Measurements from ENCODE around the gene BCCIP. TPM values are rescaled to one million over a fixed set of nuclear protein-coding genes. Genes with fewer than 3 reads are reported as not detected.

Gene BCCIP
- polyA plus RNA-seq, 1 donor (not counting 4 experiments of a cell fraction or from before 2014, with no cell fraction given): 102 TPM

GRCh38 chr10:125795637-125796190, 27.6 kb upstream of the BCCIP start:
- Histone ChIP-seq H4K20me1 (ENCODE audit: control insufficient read depth, extremely low read depth, insufficient read depth, low read length) (no peaks in the 10 kb centered on the region), H3K79me2 (ENCODE audit: control insufficient read depth, insufficient read depth, low read length) (no peaks in the 10 kb centered on the region), H3K9me1 (ENCODE audit: control insufficient read depth, extremely low read depth, insufficient read depth, low read length) (no peaks in the 10 kb centered on the region), H3K27me3 (ENCODE audit: control insufficient read depth, extremely low read depth, insufficient read depth, low read length) (no peaks in the 10 kb centered on the region), H3K9me3 (ENCODE audit: control insufficient read depth, low read depth, low read length) (no peaks in the 10 kb centered on the region), H3K4me3 (ENCODE audit: control insufficient read depth in 2 of 3, extremely low read depth in 1 of 3, insufficient read depth in 2 of 3, low read depth in 1 of 3, low read length in 3 of 3) (no peak overlapping the region), H3K4me1 (ENCODE audit: control insufficient read depth, extremely low read depth, insufficient read depth, low read length) (no peaks in the 10 kb centered on the region), H3K9ac (ENCODE audit: control insufficient read depth, extremely low read depth, insufficient read depth, low read length) (no peak overlapping the region), H2AFZ (ENCODE audit: control insufficient read depth, low read length) (no peak overlapping the region), H3K36me3 (ENCODE audit: control insufficient read depth in 2 of 2, extremely low read depth in 1 of 2, insufficient read depth in 2 of 2, low read length in 2 of 2) (peaks cover 6 to 26% of the 10 kb centered on the region in 2 experiments), H3K4me2 (ENCODE audit: control insufficient read depth, extremely low read depth, insufficient read depth, low read depth, low read length) (no peak overlapping the region), H3K27ac (ENCODE audit: control insufficient read depth, insufficient read depth, low read length) (no peak overlapping the region)
- TF ChIP-seq CTCF (optimal IDR thresholded peaks at IDR 0.05 in 1 of 3, IDR thresholded peaks at IDR 0.05 in 1 of 3, conservative IDR thresholded peaks at IDR 0.05 in 1 of 3; ENCODE audit: extremely low read depth in 1 of 3, insufficient read depth in 2 of 3, low read length in 3 of 3): no peak
- no peak for TF ChIP-seq EZH2 (IDR thresholded peaks at IDR 0.05; ENCODE audit: low read length)
- DNase-seq (ENCODE audit: low read depth, low spot score): no peak
- FAIRE-seq: no peak
- dilution Hi-C loops (cut with MboI; ENCODE audit: extremely low pct_ligation_motif_present, low sequenced_read_pairs): no loop called here

GRCh38 chr10:125797424-125797823, 25.9 kb upstream of the BCCIP start:
- Histone ChIP-seq H3K79me2 (ENCODE audit: control insufficient read depth, insufficient read depth, low read length) (no peaks in the 10 kb centered on the region), H3K9me1 (ENCODE audit: control insufficient read depth, extremely low read depth, insufficient read depth, low read length) (no peaks in the 10 kb centered on the region), H3K27me3 (ENCODE audit: control insufficient read depth, extremely low read depth, insufficient read depth, low read length) (no peaks in the 10 kb centered on the region), H3K36me3 (ENCODE audit: control insufficient read depth in 2 of 2, extremely low read depth in 1 of 2, insufficient read depth in 2 of 2, low read length in 2 of 2) (peaks cover 6 to 21% of the 10 kb centered on the region in 2 experiments), H3K9ac (ENCODE audit: control insufficient read depth, extremely low read depth, insufficient read depth, low read length) (no peak overlapping the region), H3K27ac (ENCODE audit: control insufficient read depth, insufficient read depth, low read length) (no peak overlapping the region), H4K20me1 (ENCODE audit: control insufficient read depth, extremely low read depth, insufficient read depth, low read length) (no peaks in the 10 kb centered on the region), H3K4me2 (ENCODE audit: control insufficient read depth, extremely low read depth, insufficient read depth, low read depth, low read length) (no peak overlapping the region), H3K4me3 (ENCODE audit: control insufficient read depth in 2 of 3, extremely low read depth in 1 of 3, insufficient read depth in 2 of 3, low read depth in 1 of 3, low read length in 3 of 3) (no peak overlapping the region), H3K4me1 (ENCODE audit: control insufficient read depth, extremely low read depth, insufficient read depth, low read length) (no peaks in the 10 kb centered on the region), H2AFZ (ENCODE audit: control insufficient read depth, low read length) (no peak overlapping the region), H3K9me3 (ENCODE audit: control insufficient read depth, low read depth, low read length) (no peaks in the 10 kb centered on the region)
- DNase-seq (ENCODE audit: low read depth, low spot score) (no peak), FAIRE-seq (no peak)
- dilution Hi-C loops (cut with MboI; ENCODE audit: extremely low pct_ligation_motif_present, low sequenced_read_pairs): no loop called here
- TF ChIP-seq EZH2 (IDR thresholded peaks at IDR 0.05; ENCODE audit: low read length): no peak
- no peak for TF ChIP-seq CTCF (optimal IDR thresholded peaks at IDR 0.05 in 1 of 3, IDR thresholded peaks at IDR 0.05 in 1 of 3, conservative IDR thresholded peaks at IDR 0.05 in 1 of 3; ENCODE audit: extremely low read depth in 1 of 3, insufficient read depth in 2 of 3, low read length in 3 of 3)
